Mucosa of descending colon (tissue), 3 donors: ENCODE results near the gene LAMA2. TPM values are rescaled to one million over a fixed set of nuclear protein-coding genes. Genes with fewer than 3 reads are reported as not detected.
A peak's percentile ranks its signal among the peaks of the same experiment; 100 is the strongest.

Experiments used
- ATAC-seq: fragments of 200-7000 bp; cut with Tn5 transposase; one replicate; pipeline ENCODE4 v1.9.1; 2020; ENCODE audit warnings: mild to moderate bottlenecking, moderate library complexity
- DNase-seq, 3 donors: peaks; one replicate each; pipeline ENCODE4 v3.0.0-alpha.2; 2020
- H3K36me3 ChIP-seq: fragments of 200-600 bp; one replicate; pipeline ENCODE4 v1.8.0; 2021; ENCODE audit warnings: low read depth, mild to moderate bottlenecking
- H3K4me1 ChIP-seq: fragments of 200-600 bp; one replicate; pipeline ENCODE4 v1.8.0; 2021; ENCODE audit warnings: low read depth, mild to moderate bottlenecking
- H3K4me3 ChIP-seq: fragments of 200-600 bp; one replicate; pipeline ENCODE4 v1.8.0; 2021; ENCODE audit warnings: mild to moderate bottlenecking
- H3K9me3 ChIP-seq: fragments of 200-600 bp; one replicate; pipeline ENCODE4 v1.8.0; 2021; ENCODE audit warnings: mild to moderate bottlenecking
- intact Hi-C, 2 donors: fragments of 100-400 bp; cut with DNase I in 1 of 2; cut with micrococcal nuclease in 1 of 2; formaldehyde crosslinking; loops; one replicate each; pipeline versions ENCODE4 v1.11.0 to v1.11.1; 2022; cut with DNase I, micrococcal nuclease
- total RNA-seq, 3 donors: library from RNA; stranded (reverse); fragmentation: NEBNext Ultra II Directional in 2 of 3; extraction: Animal tissue kit (Norgen Biotek cat#: 25700) in 2 of 3; gene quantifications; one replicate each; pipeline versions ENCODE4 v1.2.1 to v1.2.4, GENCODE V29; 2021 to 2023
- TF ChIP-seq, protein P1 (sequence below): fragments of 200-600 bp; IDR thresholded peaks from one replicate; pipeline ENCODE4 v1.8.0; 2022; ENCODE audit warnings: antibody characterized with exemption, mild to moderate bottlenecking
- donor health status: DM: no; HTN: no; CAD: no; lungs with moderate emphysema.
- donor health status: DM: no; HTN: no; CAD: no.
- donor health status: DM: no; HTN: yes; CAD: no.

Gene LAMA2
- total RNA-seq, 3 donors from 2014 or later: 3.6 to 29.4 (median 18.4) TPM

- TF ChIP-seq, protein P1, sequence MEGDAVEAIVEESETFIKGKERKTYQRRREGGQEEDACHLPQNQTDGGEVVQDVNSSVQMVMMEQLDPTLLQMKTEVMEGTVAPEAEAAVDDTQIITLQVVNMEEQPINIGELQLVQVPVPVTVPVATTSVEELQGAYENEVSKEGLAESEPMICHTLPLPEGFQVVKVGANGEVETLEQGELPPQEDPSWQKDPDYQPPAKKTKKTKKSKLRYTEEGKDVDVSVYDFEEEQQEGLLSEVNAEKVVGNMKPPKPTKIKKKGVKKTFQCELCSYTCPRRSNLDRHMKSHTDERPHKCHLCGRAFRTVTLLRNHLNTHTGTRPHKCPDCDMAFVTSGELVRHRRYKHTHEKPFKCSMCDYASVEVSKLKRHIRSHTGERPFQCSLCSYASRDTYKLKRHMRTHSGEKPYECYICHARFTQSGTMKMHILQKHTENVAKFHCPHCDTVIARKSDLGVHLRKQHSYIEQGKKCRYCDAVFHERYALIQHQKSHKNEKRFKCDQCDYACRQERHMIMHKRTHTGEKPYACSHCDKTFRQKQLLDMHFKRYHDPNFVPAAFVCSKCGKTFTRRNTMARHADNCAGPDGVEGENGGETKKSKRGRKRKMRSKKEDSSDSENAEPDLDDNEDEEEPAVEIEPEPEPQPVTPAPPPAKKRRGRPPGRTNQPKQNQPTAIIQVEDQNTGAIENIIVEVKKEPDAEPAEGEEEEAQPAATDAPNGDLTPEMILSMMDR: no peak
- ATAC-seq (no peak), DNase-seq (no peak)
- no peaks in the 10 kb centered on the region for H3K4me1 ChIP-seq
- intact Hi-C loops: no loop called here
- no peaks in the 10 kb centered on the region for H3K9me3 ChIP-seq
- H3K4me3 ChIP-seq: no peak overlapping the region
- H3K36me3 ChIP-seq: no peaks in the 10 kb centered on the region
These were observed 486.0 kb downstream of the LAMA2 start for GRCh38 chr6:129368970-129369369.

- Histone ChIP-seq H3K4me3 (no peak overlapping the region), H3K9me3 (no peaks in the 10 kb centered on the region), H3K4me1 (no peaks in the 10 kb centered on the region), H3K36me3 (no peaks in the 10 kb centered on the region)
- intact Hi-C loops: no loop called here
- no peak for DNase-seq
- no peak for ATAC-seq
- TF ChIP-seq, protein P1: no peak
These were observed 486.8 kb downstream of the LAMA2 start for GRCh38 chr6:129369737-129370136.

DNA sequence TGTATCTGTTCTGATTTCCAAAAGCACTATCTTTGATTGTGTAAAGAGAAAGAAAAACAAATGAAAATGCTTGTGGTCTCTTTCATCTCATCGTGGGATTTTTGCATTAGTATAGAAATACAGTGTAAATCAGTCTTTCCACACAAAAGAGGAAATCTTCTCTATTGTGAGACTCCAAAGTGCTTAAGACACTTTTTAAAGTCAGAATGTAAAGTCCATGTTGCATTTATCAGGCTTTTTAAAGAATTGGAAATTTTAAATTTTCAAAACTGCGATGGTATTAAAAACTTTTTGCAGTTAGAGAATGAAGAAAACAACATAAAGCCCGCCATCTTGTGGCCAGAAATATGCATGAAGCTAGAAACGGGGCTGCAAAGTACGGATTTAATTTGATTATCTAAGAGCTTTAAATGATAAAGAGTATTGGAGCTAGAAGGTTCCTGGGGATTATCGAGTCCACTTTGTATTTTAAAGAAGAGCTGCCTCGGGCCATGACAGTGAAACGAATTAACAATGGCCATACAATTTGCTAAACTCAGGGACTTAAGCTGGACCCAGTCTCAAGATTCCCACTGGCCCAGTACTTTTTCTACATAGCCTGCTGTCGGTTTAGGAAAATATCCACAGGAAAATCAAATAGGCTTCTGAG lies 487.5 kb downstream of the LAMA2 start:
- no peaks in the 10 kb centered on the region for H3K36me3 ChIP-seq
- TF ChIP-seq, protein P1: no peak
- DNase-seq: peak in 1 of 3 donors; percentile 85
- ATAC-seq: peak; percentile 42
- intact Hi-C loops: no loop called here
- H3K4me1 ChIP-seq: no peaks in the 10 kb centered on the region
- H3K4me3 ChIP-seq: no peak overlapping the region
- no peaks in the 10 kb centered on the region for H3K9me3 ChIP-seq

- TF ChIP-seq, protein P1: no peak
- ATAC-seq (no peak), DNase-seq (no peak)
- no peak overlapping the region for H3K4me3 ChIP-seq
- no peaks in the 10 kb centered on the region for H3K4me1 ChIP-seq
- no peaks in the 10 kb centered on the region for H3K9me3 ChIP-seq
- intact Hi-C loops: no loop called here
- H3K36me3 ChIP-seq: no peaks in the 10 kb centered on the region
These were observed 498.9 kb downstream of the LAMA2 start for GRCh38 chr6:129381885-129382284.

DNA sequence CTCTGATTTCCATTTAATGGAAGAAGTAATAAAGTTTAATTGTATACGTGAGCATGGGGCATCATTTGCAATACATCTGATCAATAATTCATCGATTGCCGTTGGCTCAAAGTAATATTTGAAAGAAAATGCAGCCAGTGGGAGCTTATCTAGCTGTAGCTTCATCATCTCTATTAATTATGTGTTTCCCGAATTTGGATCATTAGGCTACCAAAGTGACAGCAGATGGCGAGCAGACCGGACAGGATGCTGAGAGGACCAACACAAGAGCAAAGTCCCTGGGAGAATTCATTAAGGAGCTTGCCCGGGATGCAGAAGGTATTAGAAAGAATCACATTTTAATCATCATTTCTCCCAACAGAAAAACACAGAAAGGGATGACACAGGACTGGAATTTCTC lies 500.0 kb downstream of the LAMA2 start:
- no peaks in the 10 kb centered on the region for H3K36me3 ChIP-seq
- no peak overlapping the region for H3K4me3 ChIP-seq
- ATAC-seq: no peak
- TF ChIP-seq, protein P1: no peak
- intact Hi-C loops: no loop called here
- H3K9me3 ChIP-seq: no peaks in the 10 kb centered on the region
- no peak for DNase-seq
- no peaks in the 10 kb centered on the region for H3K4me1 ChIP-seq

DNA sequence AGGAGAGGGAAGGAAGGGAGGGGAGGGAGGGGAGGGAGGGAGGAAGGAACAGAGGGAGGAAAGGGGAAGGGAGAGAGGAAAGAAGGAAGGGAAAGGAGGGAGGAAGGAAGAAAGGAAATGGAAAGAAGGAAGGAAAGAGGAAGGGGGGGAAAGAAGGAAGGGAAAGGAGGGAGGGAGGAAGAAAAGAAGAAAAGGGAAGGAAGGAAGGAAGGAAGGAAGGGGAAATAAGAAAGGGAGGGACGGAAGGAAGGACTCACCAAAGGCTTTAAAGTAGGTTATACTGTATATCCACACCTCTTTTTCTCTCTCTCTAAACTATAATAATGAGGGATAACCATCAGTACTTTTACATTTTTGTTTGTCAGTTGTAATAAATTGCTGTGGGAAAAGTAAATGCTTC lies 502.2 kb downstream of the LAMA2 start:
- no peaks in the 10 kb centered on the region for H3K36me3 ChIP-seq
- H3K4me1 ChIP-seq: no peaks in the 10 kb centered on the region
- H3K9me3 ChIP-seq: no peaks in the 10 kb centered on the region
- DNase-seq (no peak), ATAC-seq (no peak)
- no peak overlapping the region for H3K4me3 ChIP-seq
- intact Hi-C loops: no loop called here
- TF ChIP-seq, protein P1: no peak
